Gastrocnemius medialis (tissue), 4 donors: ENCODE results near the gene PDE6A. TPM values are rescaled to one million over a fixed set of nuclear protein-coding genes. Genes with fewer than 3 reads are reported as not detected.

ENCODE experiments used
- ATAC-seq, 2 donors: fragments of 150-250 bp; one replicate each; pipeline ENCODE4 v1.9.1; 2016
- DNase-seq, 2 donors: peaks; one replicate each; pipeline ENCODE4 v3.0.0-alpha.2; 2019
- H3K27ac ChIP-seq, 4 donors: fragments of 200-600 bp; sonication (generic); 1 replicate in 1 of 4; 2 replicates in 3 of 4; pipeline ENCODE4 v1.5.1; 2016 to 2018; ENCODE audit warnings: mild to moderate bottlenecking in 2 of 4, moderate library complexity in 1 of 4
- H3K27me3 ChIP-seq, 3 donors: fragments of 200-600 bp; sonication (generic) in 2 of 3; 1 replicate in 1 of 3; 2 replicates in 2 of 3; pipeline versions ENCODE4 v1.5.1 to v1.6.0; 2016 to 2019; ENCODE audit warnings: mild to moderate bottlenecking in 1 of 3, moderate library complexity in 1 of 3
- H3K36me3 ChIP-seq, 2 donors: fragments of 200-600 bp; sonication (generic) in 1 of 2; one replicate each; pipeline ENCODE4 v1.5.1; 2017 to 2018
- H3K4me1 ChIP-seq, 2 donors: fragments of 200-600 bp; sonication (generic) in 1 of 2; one replicate each; pipeline ENCODE4 v1.5.1; 2016 to 2017; ENCODE audit warnings: mild to moderate bottlenecking in 2 of 2
- H3K4me3 ChIP-seq, 4 donors: fragments of 200-600 bp; sonication (generic) in 3 of 4; 1 replicate in 1 of 4; 2 replicates in 3 of 4; pipeline ENCODE4 v1.5.1; 2016 to 2019; ENCODE audit warnings: mild to moderate bottlenecking in 2 of 4
- H3K9me3 ChIP-seq, 3 donors: fragments of 200-600 bp; sonication (generic) in 2 of 3; 1 replicate in 1 of 3; 2 replicates in 2 of 3; pipeline ENCODE4 v1.5.1; 2016 to 2019
- CTCF ChIP-seq, 5 experiments: fragments of 450-650 bp in 3 of 5; fragments of 200-600 bp in 2 of 5; sonication (generic) in 2 of 5; IDR thresholded peaks in 4 of 5; conservative IDR thresholded peaks in 1 of 5; 1 replicate in 4 of 5; 2 replicates in 1 of 5; pipeline ENCODE4 v1.5.1; 2016 to 2019; ENCODE audit warnings: antibody characterized with exemption in 5 of 5, mild to moderate bottlenecking in 3 of 5, moderate library complexity in 3 of 5
- POLR2A ChIP-seq, 2 donors: fragments of 450-650 bp; IDR thresholded peaks; one replicate each; pipeline ENCODE4 v1.6.1; 2017; ENCODE audit warnings: antibody characterized with exemption in 2 of 2, mild to moderate bottlenecking in 2 of 2, moderate library complexity in 2 of 2
- in situ Hi-C, 4 donors: fragments of 200-750 bp; cut with MboI; loops; one replicate each; pipeline versions ENCODE4 v1.15.0 to v1.8.0; 2017; ENCODE audit warnings: low sequenced_read_pairs in 4 of 4
- intact Hi-C: fragments of 100-400 bp; cut with DNase I; formaldehyde crosslinking; loops from one replicate; pipeline ENCODE4 v1.15.1; 2023; ENCODE audit warnings: low total_unique reads
- total RNA-seq, 4 donors: library from RNA; depleted of rRNA; stranded (reverse); fragments of >200 nt; gene quantifications; one replicate each; pipeline versions ENCODE4 v1.1.0 to v1.2.3, GENCODE V29; 2016

PDE6A gene
- total RNA-seq, 4 donors from 2014 or later: not detected

GRCh38 chr5:149828161-149829011 lies 116.2 kb downstream of the PDE6A start:
- intact Hi-C loops: loop anchor here (1.0 kb wide), 3 partner anchors 98 to 192 kb away; partner anchors contain the start of gene PPARGC1B
- peak overlapping the region; percentile 74 to 84 (median 79) for H3K27ac ChIP-seq
- in situ Hi-C loops: loop anchor here (5.0 to 10.0 kb wide), 4 partner anchors 96 to 191 kb away; partner anchors contain the start of gene PPARGC1B (in 1 of the 4)
- TF ChIP-seq POLR2A (IDR thresholded peaks at IDR 0.05): no peak
- peak; percentile 89 to 94 (median 92) for TF ChIP-seq CTCF (IDR thresholded peaks at IDR 0.05 in 4 of 5, conservative IDR thresholded peaks at IDR 0.05 in 1 of 5)
- no peak overlapping the region for H3K4me3 ChIP-seq
- peak; percentile 70 to 91 for DNase-seq
- H3K36me3 ChIP-seq: peaks cover 0 to 24% of the 10 kb centered on the region in 2 donors
- no peaks in the 10 kb centered on the region for H3K9me3 ChIP-seq
- H3K27me3 ChIP-seq: no peaks in the 10 kb centered on the region
- ATAC-seq: peak; percentile 80 to 89
- H3K4me1 ChIP-seq: peaks cover 42 to 43% of the 10 kb centered on the region in 2 donors

GRCh38 chr5:149827546-149827945 lies 117.0 kb downstream of the PDE6A start:
- Histone ChIP-seq H3K27ac (peak overlapping the region; percentile 74 to 84 (median 79)), H3K4me3 (no peak overlapping the region), H3K36me3 (peaks cover 0 to 16% of the 10 kb centered on the region in 2 donors), H3K9me3 (no peaks in the 10 kb centered on the region), H3K4me1 (peaks cover 49 to 51% of the 10 kb centered on the region in 2 donors), H3K27me3 (no peaks in the 10 kb centered on the region)
- intact Hi-C loops: no loop called here
- DNase-seq (no peak), ATAC-seq (no peak)
- in situ Hi-C loops: loop anchor here (5.0 to 10.0 kb wide), 4 partner anchors 95 to 190 kb away; partner anchors contain the start of gene PPARGC1B (in 1 of the 4)
- no peak for TF ChIP-seq CTCF (IDR thresholded peaks at IDR 0.05 in 4 of 5, conservative IDR thresholded peaks at IDR 0.05 in 1 of 5)
- no peak for TF ChIP-seq POLR2A (IDR thresholded peaks at IDR 0.05)

- intact Hi-C loops: no loop called here
- H3K27ac ChIP-seq: peak overlapping the region; percentile 74 to 84 (median 79)
- in situ Hi-C loops: loop anchor here (5.0 to 10.0 kb wide), 4 partner anchors 95 to 190 kb away; partner anchors contain the start of gene PPARGC1B (in 1 of the 4)
Observed at GRCh38 chr5:149827086-149827485, 117.5 kb downstream of the PDE6A start.

GRCh38 chr5:149826574-149826973 lies 118.0 kb downstream of the PDE6A start:
- peaks cover 0 to 7% of the 10 kb centered on the region in 2 donors for H3K36me3 ChIP-seq
- H3K27me3 ChIP-seq: no peaks in the 10 kb centered on the region
- in situ Hi-C loops: loop anchor here (5.0 to 10.0 kb wide), 4 partner anchors 94 to 189 kb away; partner anchors contain the start of gene PPARGC1B (in 1 of the 4)
- peak overlapping the region; percentile 74 to 84 (median 79) for H3K27ac ChIP-seq
- no peak overlapping the region for H3K4me3 ChIP-seq
- intact Hi-C loops: no loop called here
- no peaks in the 10 kb centered on the region for H3K9me3 ChIP-seq
- ATAC-seq: no peak
- DNase-seq: no peak
- H3K4me1 ChIP-seq: peaks cover 49 to 51% of the 10 kb centered on the region in 2 donors
- TF ChIP-seq CTCF (IDR thresholded peaks at IDR 0.05 in 4 of 5, conservative IDR thresholded peaks at IDR 0.05 in 1 of 5) (no peak), POLR2A (IDR thresholded peaks at IDR 0.05) (no peak)

More at GRCh38 chr5:149827086-149827485, 117.5 kb downstream of the PDE6A start:
- no peaks in the 10 kb centered on the region for H3K9me3 ChIP-seq
- H3K4me3 ChIP-seq: no peak overlapping the region
- TF ChIP-seq CTCF (IDR thresholded peaks at IDR 0.05 in 4 of 5, conservative IDR thresholded peaks at IDR 0.05 in 1 of 5) (no peak), POLR2A (IDR thresholded peaks at IDR 0.05) (no peak)
- no peaks in the 10 kb centered on the region for H3K27me3 ChIP-seq
- ATAC-seq (no peak), DNase-seq (no peak)
- H3K36me3 ChIP-seq: peaks cover 0 to 11% of the 10 kb centered on the region in 2 donors
- H3K4me1 ChIP-seq: peaks cover 49 to 51% of the 10 kb centered on the region in 2 donors
